LoVo (cell line): ENCODE measurements around the gene DDX25.

ENCODE experiments used
- DNase-seq: peaks from one replicate; pipeline ENCODE4 v3.0.0-alpha.2; 2016; ENCODE audit warnings: low spot score

The DDX25 gene

DNA sequence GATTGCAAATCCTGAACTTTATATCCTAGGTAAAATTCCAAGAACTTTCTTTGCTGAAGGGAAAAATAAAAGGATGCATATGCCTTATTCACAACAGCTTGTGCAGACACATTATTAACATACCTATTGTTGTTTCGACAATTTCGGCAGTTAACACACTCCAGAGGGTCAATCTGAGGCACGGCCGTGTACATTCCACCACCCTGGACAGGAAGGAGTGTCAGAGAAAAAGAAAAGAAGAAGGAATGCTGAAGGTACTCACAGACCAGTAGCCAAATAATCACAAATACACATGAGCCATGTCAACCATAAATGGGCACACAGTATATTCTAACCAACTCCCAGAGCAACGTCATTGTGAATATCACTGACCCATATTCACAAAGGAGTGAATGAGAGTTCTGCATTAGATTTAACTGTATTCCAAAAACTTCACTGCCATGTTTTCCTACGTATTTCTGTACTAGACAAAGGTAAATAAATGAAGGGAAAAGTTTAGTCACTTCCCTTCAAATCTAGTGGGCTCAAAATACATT lies 73.9 kb downstream of the DDX25 start:
- no peak for DNase-seq
